Stimulated activated naive CD8-positive, alpha-beta T cell treated with anti-CD3 and anti-CD28 coated beads, Interleukin-15, Interleukin-2, amounts not matched to agents 100 U/mL and 50 U/mL, for 24 hours (primary cell): ENCODE data around the gene ARID3A.

Experiments
- ATAC-seq: fragments of 150-1000 bp; cut with Tn5 transposase; one replicate; pipeline ENCODE4 v1.10.0; 2021
- DNase-seq: peaks from one replicate; pipeline ENCODE4 v3.0.0; 2021

ARID3A gene

GRCh38 chr19:931860-932647, 6.2 kb downstream of the ARID3A start:
- DNase-seq (no peak), ATAC-seq (no peak)

DNA sequence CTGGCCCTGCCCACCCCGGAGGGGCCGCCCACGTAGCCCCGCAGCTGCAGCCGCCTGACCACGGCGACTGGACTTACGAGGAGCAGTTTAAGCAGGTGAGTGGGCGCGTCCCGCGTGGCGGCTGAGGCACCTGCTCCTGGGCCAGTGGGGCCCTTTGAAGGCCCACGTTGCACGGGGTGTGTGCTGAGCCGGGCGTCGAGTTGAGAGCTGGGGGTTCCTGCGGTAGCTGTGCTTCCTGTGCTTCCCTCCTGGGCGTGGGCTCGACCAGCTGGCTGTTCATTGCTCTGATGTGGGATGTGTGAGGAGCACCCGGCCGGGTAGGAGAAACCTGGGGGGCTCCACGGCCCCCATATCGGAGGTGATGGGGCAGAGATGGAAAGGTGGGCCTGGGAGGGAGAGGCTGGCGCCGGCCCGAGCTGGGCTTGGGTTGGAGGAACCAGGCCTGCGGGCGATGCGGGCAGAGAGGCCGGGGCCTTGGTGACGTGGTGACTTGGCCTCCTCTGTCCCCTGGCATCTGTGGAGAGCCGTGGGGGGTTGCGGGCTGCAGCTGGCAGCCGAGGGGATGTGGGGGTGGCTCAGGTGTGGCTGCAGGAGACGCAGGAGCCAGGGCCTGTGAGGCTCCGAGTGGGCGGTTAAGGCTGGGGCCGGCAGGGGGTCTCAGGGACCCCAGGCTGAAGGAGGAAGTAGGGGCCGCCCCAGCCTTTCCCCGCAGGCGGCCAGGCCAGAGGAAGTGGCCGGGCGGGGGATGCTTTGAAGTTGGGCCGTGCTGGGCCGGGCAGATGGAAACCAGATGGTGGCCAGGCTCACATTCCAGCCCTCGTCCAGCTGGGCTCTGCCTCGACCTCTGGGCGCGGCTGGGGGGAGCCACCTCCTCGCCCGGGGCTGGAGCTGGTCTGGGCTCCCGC, 7.1 kb downstream of the ARID3A start:
- peak; percentile 39 for DNase-seq
- peak; percentile 33 for ATAC-seq

- DNase-seq (no peak), ATAC-seq (no peak)
These were observed 7.7 kb downstream of the ARID3A start for GRCh38 chr19:933553-933882.

GRCh38 chr19:934197-934840, 8.5 kb downstream of the ARID3A start:
- DNase-seq (no peak), ATAC-seq (no peak)

DNA sequence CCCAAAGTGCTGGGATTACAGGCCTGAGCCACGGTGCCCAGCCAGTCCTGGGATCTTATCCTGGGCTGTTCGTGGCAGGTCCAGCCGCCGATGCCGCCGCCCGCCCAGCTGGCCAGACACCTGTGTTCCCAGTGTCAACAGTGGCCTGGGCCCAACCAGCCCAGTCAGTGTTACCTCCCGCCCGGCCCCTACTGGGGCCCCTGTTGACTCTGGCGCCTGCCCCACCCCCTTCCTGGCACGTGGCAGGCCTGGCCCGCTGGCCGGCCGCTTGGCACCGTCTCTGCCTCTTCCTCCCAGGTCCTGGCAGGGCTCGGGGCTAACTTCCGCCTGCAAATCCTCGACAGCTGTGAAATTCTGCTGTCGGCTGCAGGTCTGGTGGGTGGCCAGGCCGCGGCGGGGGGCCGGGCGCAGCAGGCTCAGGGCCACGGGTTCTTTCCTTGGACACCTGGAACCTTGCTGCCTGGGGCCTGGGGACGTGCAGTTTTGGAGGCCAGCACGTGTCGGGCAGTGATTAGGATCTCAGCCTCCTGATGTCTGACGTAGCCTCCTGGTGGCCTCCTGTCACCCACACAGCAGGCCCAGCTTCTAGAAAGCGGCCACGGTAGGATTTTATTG, 9.1 kb downstream of the ARID3A start:
- DNase-seq (no peak), ATAC-seq (no peak)

DNA sequence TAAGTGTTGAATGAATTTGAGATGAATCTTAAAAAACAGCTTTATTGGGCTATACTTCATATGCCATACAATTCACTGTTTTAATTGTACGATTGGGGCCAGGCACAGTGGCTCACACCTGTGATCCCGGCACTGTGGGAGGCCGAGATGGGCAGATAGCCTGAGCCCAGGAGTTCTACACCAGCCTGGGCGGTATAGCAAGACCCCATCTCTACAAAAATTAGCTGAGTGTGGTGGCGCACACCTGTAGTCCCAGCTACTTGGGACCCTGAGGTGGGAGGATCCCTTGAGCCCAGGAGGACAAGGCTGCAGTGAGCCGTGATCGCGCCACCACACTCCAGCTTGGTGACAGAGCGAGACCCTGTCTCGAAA, 10.3 kb downstream of the ARID3A start:
- no peak for ATAC-seq
- no peak for DNase-seq

- peak; percentile 53 for DNase-seq
- ATAC-seq: peak; percentile 51
These were observed 11.4 kb downstream of the ARID3A start for GRCh38 chr19:937259-937694.

DNA sequence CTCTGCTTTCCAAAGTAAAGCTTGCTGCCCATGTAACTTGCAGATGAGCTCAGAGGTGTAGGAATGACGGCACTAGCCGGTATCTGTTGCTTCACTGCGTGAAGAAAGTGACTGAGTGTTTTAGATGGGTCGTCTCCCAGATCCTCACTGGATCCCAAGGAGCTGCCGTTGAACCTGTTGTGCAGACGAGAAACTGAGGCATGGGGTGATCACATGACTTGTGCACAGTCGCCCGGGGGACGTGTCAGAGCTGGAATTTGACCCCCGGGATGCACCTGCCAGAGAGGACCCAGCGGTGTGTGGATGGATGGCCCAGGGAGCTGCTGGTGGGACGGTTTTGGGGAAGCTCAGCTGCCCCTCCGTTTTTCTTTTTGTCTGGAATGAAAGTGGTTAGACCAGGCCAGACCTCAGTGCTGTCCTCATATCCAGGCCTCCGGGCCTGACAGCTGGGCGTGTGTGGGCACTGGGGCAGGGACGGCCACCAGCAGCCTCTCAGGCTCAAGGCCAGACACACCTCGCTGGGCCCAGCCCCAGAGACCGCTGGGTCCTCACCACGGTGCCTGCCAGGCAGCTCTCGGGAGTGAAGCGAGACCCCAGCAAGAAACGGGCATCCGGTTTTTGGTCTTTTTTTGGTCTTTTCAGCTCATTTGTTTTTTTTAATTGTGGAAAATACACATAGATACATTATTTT, 12.5 kb downstream of the ARID3A start:
- DNase-seq (no peak), ATAC-seq (no peak)

DNA sequence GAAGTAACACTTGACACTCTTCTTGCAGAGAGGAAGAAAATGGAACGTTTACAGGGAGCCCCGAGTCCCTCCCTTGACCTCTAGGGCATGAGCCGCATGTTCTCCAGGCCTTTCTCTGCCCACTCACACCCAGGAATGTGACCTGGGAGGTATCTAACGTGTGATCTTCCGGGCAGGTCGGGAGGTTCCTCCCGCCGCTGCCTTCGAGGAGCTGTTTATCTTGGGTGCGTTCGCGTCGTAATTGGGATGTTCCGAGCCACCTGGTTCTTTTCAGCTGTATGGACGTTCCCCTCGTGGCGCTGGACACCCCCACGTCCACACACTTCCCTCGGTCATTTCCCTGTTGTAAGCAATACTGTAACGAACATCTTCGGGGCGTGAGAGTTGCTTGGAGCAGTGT, 13.6 kb downstream of the ARID3A start:
- ATAC-seq: no peak
- no peak for DNase-seq

DNA sequence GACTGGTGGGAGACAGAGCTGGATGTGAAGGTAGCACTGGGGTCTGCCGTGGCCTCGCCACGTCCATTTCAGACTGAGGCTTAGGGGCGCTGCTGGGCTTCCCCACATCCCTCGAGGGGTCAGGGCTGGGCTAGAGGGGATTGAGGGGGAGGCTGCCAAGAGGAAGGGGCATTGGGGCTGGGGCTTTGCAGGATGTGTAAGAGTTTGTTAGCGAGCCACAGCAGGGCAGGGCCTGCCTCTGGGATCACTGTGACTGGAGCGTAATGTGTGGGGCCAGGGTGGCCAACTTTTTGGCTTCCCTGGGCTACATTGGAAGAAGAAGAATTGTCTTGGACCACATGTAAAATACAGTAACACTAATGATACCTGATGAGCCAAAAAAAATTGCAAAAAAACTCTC, 14.1 kb downstream of the ARID3A start:
- DNase-seq (no peak), ATAC-seq (no peak)

DNA sequence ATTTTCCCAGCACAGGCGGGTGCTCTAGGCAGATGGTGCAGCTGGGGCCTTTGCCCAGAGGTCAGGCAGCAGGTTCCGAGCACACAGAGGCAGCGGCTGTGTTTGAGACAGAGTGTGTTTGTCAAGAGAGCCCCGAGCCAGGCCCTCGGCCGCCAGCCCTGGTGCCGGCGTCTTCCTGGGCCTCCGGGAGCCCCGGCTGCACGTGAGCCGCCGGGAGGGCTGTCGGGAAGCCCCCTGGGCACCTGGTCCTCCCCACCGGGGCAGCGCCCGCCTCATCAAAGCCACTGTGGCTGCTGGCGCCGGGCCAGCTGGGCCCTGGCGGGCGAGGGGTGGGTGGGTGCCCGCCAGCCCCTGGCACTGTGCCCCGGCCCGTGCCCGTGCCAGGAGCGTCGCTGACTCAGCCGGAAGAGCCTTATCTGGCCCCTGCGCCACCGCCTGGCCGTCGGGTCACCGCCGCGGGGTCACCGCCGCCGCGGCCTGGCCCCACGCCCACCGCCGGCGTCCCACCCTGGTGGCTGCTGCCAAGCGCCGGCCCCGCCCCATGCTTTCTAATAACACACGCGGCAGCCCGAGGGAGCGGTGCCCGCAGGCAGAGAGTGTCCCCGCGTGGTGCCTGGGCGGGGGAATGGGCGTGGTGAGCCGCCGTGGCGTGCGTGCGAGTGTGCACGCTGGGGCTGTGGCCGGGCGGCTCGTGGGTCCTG, 14.9 kb downstream of the ARID3A start:
- peak; percentile 78 for ATAC-seq

GRCh38 chr19:941292-942132, 15.7 kb downstream of the ARID3A start:
- DNase-seq (no peak), ATAC-seq (peak; percentile 6)

More for the DNA sequence above, 14.9 kb downstream of the ARID3A start:
- peak; percentile 70 for DNase-seq

GRCh38 chr19:942133-942645, 16.4 kb downstream of the ARID3A start:
- ATAC-seq (no peak), DNase-seq (no peak)

GRCh38 chr19:943551-944170, 17.8 kb downstream of the ARID3A start:
- ATAC-seq (no peak), DNase-seq (no peak)

DNA sequence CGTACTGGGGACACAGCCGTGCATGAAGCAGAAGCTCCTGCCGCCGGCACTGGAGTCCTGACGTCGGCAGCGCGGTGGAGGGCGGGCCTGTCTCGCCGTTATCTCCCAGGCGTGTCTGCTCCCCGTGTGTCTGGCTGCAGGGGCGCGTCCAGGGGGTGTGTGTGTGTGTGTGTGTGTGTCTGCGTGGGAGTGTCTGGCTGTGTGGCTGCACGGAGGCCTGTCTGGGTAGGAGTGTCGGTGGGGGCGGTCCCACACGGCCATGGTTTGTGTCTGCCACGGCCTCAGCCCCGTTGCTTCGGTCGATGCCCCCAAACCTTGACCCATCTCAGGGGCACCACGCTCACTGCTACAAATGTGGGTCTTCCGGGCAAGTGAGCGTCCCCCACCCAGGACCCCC, 18.3 kb downstream of the ARID3A start:
- DNase-seq: no peak
- no peak for ATAC-seq

DNA sequence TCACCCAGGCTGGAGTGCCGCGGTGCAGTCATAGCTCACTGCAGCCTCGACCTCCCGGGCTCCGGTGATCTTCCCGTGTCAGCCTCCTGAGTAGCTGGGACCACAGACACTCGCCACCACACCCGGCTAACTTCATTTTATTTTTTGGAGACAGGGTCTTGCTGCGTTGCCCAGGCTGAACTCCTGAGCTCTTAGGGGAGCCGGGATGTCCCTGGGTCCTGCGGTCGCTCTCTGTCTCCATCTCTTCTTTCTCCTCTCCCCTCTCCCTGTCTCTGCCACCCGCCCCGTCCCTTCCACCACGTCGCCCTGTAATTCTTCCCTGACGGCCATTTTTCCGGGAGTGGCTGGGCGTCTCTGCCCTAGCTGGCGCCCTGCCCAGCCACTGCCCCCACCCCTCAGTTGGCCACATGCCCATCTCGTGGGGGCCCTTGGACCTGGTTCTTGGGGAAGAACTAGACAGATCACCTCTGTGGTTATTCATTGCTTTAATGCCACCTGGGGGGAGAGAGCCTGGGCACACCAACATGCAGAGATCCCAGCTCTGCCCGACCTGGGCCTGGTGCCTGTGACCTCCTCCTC, 18.9 kb downstream of the ARID3A start:
- no peak for ATAC-seq
- DNase-seq: no peak

DNA sequence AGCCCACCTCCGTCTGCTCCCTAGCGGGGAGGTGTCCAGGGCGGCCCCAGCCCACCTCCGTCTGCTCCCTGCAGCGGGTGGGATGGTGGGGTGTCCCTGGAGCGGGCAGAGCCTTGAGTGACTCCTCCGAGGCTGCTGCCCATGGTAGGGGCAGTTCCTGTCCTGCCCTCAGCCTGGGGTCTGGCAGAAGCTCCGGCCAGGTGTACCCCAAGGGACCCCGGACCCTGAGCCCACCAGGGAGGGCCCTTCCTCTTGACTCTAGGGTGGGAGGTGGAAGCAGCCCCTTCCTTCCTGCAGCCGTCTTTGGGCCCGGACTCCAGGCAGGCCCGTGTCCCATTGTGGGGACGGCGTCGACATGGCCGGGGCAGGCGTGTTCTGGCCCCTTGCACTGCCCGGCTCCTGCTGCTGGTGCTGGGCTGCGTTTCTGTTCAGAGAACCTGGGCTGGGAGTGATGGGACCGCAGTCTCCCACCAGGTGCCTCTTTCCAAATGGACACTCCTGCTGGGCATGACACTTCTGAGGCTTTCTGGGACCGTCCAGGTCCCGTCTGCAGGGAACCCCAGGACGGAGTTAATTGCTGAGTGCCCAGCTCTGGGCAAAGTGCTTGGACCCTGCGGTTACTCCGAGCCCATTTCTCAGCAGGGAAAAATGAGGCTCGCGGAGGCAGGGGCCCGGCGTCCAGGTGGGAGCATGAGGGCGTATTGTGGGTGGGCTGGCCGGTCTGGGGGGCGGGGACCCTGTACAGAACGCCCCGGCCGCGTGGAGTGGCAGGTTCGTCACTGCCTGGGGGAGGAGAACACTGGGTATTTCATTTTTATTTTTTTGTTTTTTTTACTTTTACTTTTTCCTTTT, 19.8 kb downstream of the ARID3A start:
- ATAC-seq: no peak

DNA sequence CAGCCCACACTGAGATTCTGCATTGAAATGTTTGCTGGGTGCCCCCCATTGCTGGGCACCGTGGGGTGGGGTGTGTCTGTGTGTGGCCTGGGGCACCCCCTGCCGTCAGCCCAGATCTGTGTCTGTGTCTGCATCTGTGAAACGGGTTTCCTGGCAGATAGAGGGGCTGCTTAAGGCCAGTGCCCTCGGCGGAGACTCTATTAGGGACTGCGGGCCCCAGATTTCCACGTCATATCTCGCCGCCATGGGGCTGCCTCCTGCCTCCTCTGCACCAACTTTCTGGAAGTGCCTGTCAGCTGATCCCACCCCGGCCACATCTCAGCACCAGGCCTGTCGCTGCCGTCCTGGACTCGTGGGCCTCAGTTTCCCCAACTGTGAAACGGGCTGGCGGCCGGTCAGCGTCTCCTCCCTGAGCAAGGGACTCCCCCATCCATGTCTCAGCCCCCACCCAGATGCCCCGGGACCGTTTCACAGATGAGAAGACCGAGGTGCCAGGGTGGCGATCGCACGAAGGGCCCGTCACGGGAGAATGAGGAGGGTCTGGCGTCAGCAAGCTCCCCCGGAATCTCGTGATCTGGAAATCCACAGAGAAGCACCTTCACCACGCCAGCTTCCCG, 21.4 kb downstream of the ARID3A start:
- ATAC-seq: no peak
- DNase-seq: no peak

More for the DNA sequence above, 19.8 kb downstream of the ARID3A start:
- no peak for DNase-seq
